Measurements from ENCODE around the gene SRC. TPM values are rescaled to one million over a fixed set of nuclear protein-coding genes. Genes with fewer than 3 reads are reported as not detected.

The SRC gene
- total RNA-seq, 4 donors from 2014 or later, result 1.0 to 2.3 (median 1.8) TPM

DNA sequence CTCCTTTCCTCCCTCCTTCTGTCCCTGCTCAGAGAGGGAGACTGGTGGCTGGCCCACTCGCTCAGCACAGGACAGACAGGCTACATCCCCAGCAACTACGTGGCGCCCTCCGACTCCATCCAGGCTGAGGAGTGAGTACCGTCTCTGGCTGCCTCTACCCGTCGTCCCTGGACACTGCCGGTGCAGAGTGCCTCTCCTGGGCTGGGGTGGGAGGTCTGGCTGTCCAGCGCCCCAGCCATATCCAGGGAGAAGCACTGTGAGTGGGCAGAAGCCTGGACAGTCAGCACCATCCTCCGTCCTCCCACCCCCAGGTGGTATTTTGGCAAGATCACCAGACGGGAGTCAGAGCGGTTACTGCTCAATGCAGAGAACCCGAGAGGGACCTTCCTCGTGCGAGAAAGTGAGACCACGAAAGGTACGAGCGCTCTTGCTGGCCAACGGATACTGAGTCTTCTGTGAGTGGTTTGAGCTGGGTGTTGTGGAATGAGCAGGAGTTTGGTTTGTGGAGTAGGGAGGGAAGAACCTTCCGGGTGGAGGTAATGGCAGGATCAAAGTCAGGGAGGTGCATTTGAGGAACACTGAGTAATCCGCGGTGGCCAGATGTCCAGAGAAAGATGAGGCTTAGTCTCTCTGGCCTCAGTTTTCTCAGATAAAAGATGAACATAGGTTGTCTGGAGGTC is 48.1 kb downstream of the SRC start:
- Histone ChIP-seq H3K4me1 (no peaks in the 10 kb centered on the region), H3K27me3 (peaks cover 6 to 21% (median 16%) of the 10 kb centered on the region in 3 donors), H3K4me3 (no peak overlapping the region), H3K36me3 (no peaks in the 10 kb centered on the region), H3K27ac (no peak overlapping the region), H3K9me3 (no peaks in the 10 kb centered on the region)
- ATAC-seq, result no peak
- TF ChIP-seq, protein P1, sequence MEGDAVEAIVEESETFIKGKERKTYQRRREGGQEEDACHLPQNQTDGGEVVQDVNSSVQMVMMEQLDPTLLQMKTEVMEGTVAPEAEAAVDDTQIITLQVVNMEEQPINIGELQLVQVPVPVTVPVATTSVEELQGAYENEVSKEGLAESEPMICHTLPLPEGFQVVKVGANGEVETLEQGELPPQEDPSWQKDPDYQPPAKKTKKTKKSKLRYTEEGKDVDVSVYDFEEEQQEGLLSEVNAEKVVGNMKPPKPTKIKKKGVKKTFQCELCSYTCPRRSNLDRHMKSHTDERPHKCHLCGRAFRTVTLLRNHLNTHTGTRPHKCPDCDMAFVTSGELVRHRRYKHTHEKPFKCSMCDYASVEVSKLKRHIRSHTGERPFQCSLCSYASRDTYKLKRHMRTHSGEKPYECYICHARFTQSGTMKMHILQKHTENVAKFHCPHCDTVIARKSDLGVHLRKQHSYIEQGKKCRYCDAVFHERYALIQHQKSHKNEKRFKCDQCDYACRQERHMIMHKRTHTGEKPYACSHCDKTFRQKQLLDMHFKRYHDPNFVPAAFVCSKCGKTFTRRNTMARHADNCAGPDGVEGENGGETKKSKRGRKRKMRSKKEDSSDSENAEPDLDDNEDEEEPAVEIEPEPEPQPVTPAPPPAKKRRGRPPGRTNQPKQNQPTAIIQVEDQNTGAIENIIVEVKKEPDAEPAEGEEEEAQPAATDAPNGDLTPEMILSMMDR (IDR thresholded peaks at IDR 0.05 in 4 of 5, conservative IDR thresholded peaks at IDR 0.05 in 1 of 5), result no peak
- no peak for TF ChIP-seq POLR2A (IDR thresholded peaks at IDR 0.05)
- no peak for DNase-seq
- in situ Hi-C loops (cut with MboI; ENCODE audit: low sequenced_read_pairs in 4 of 4), result loop anchor here in 3 of 4 donors (5.0 to 25.0 kb wide), 3 partner anchors 141 to 197 kb away; partner anchors contain the start of gene BLCAP (in 1 of the 3)
- intact Hi-C loops (cut with DNase I; ENCODE audit: low total_unique reads), result no loop called here

DNA sequence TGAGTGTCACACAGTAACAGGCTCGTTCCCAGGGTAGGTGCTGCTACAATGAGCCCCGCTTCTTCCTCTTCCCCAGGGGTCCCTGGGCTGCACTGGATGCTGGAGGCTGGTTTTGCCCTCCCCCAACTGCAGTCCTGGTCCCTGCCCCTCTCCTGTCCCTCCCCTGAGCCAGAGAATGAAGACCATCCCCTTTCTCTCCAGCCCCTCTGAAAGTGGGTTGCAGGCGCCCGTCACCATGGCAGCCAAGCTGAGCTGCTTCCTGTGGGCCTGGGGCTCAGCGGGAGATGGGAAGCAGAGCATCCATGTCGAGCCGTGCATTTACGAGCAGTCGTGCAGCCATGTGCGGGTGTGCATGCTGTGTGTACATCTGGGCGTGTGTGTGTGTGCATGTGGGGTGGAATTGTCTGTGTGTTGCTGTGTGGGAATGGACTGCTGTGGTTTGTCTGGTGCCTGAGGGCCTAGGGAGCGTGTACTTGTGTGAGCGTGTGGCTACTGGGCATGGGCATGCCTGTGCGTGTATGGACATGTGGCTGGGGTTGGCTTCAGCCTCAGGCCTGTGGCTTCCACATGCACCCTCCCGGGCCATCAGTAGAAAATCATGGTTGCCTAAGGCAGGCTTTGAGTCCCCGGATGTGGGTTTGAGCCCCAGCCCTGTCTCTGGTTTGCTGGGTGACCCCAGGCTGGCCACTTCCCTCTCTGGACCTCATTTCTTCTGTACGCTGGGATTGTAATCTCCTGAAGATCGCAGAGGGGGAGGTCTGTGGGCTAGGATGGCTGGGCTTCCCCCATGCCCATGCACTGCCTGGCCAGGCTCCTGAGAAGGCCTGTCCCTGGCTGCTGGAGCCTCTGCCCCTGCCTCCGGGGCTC is 48.8 kb downstream of the SRC start:
- Histone ChIP-seq H3K27me3 (peaks cover 6 to 21% (median 16%) of the 10 kb centered on the region in 3 donors), H3K27ac (no peak overlapping the region), H3K4me3 (no peak overlapping the region), H3K4me1 (no peaks in the 10 kb centered on the region), H3K9me3 (no peaks in the 10 kb centered on the region), H3K36me3 (no peaks in the 10 kb centered on the region)
- ATAC-seq, result no peak
- no peak for DNase-seq
- in situ Hi-C loops (cut with MboI; ENCODE audit: low sequenced_read_pairs in 4 of 4) (loop anchor here in 3 of 4 donors (5.0 to 25.0 kb wide), 3 partner anchors 140 to 197 kb away; partner anchors contain the start of gene BLCAP (in 1 of the 3)), intact Hi-C loops (cut with DNase I; ENCODE audit: low total_unique reads) (no loop called here)
- no peak for TF ChIP-seq POLR2A (IDR thresholded peaks at IDR 0.05)
- TF ChIP-seq, protein P1 (IDR thresholded peaks at IDR 0.05 in 4 of 5, conservative IDR thresholded peaks at IDR 0.05 in 1 of 5), result no peak

DNA sequence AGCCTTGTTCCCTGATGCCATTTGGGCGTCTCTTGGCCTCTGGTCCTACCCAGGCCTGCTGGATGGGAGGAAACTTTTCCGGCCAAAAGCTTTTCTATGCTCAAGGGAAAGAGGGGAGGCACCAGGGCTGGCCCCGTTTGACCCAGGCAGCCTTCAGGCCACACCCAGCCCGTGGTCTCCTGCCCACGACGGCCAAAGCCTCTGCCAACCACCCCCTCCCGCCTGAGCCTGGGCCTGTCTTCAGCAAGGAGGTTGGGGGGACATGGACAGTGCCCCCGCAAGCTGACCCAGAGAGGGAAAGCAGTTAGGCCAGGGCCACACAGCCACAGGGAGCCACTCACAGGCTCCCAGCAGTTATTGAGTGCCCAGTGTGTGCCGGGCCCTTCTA is 49.5 kb downstream of the SRC start:
- ATAC-seq (no peak), DNase-seq (no peak)
- intact Hi-C loops (cut with DNase I; ENCODE audit: low total_unique reads) (no loop called here), in situ Hi-C loops (cut with MboI; ENCODE audit: low sequenced_read_pairs in 4 of 4) (loop anchor here in 2 of 4 donors (10.0 to 25.0 kb wide), 2 partner anchors 139 to 142 kb away; partner anchors contain the start of gene BLCAP (in 1 of the 2))
- H3K4me1 ChIP-seq, result no peaks in the 10 kb centered on the region
- TF ChIP-seq, protein P1 (IDR thresholded peaks at IDR 0.05 in 4 of 5, conservative IDR thresholded peaks at IDR 0.05 in 1 of 5), result no peak
- TF ChIP-seq POLR2A (IDR thresholded peaks at IDR 0.05), result no peak
- no peaks in the 10 kb centered on the region for H3K36me3 ChIP-seq
- no peaks in the 10 kb centered on the region for H3K9me3 ChIP-seq
- no peak overlapping the region for H3K27ac ChIP-seq
- H3K4me3 ChIP-seq, result no peak overlapping the region
- peaks cover 6 to 21% (median 16%) of the 10 kb centered on the region in 3 donors for H3K27me3 ChIP-seq

DNA sequence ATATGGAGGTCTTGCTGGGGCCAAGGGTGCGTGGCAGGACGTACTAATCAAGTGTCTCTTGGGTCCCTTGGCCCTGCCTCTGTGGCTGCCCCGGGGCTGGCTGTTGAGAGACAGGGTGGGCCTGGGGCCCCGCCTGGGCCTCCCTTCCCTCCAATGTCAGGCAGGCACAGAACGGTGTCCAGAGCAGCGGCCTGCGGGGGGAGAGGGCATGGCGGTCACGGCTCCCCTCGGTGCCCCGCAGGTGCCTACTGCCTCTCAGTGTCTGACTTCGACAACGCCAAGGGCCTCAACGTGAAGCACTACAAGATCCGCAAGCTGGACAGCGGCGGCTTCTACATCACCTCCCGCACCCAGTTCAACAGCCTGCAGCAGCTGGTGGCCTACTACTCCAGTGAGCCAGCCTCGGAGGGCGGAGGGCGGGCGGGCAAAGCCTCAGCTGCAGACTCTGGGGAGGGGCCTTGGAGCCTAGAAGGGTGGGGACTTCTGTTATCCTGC is 50.0 kb downstream of the SRC start:
- no peaks in the 10 kb centered on the region for H3K4me1 ChIP-seq
- in situ Hi-C loops (cut with MboI; ENCODE audit: low sequenced_read_pairs in 4 of 4), result loop anchor here in 2 of 4 donors (10.0 to 25.0 kb wide), 2 partner anchors 139 to 141 kb away; partner anchors contain the start of gene BLCAP (in 1 of the 2)
- no peaks in the 10 kb centered on the region for H3K9me3 ChIP-seq
- H3K4me3 ChIP-seq, result no peak overlapping the region
- H3K27me3 ChIP-seq, result peaks cover 6 to 21% (median 16%) of the 10 kb centered on the region in 3 donors
- intact Hi-C loops (cut with DNase I; ENCODE audit: low total_unique reads), result no loop called here
- H3K27ac ChIP-seq, result no peak overlapping the region
- no peaks in the 10 kb centered on the region for H3K36me3 ChIP-seq
- ATAC-seq (no peak), DNase-seq (no peak)
- no peak for TF ChIP-seq POLR2A (IDR thresholded peaks at IDR 0.05)
- TF ChIP-seq, protein P1 (IDR thresholded peaks at IDR 0.05 in 4 of 5, conservative IDR thresholded peaks at IDR 0.05 in 1 of 5), result no peak

Measured in gastrocnemius medialis (tissue), 4 donors.